GM18861 (cell line): ENCODE measurements around the gene DYNLRB2.

Experiments used
- ATAC-seq: cut with Tn5 transposase; IDR thresholded peaks from one replicate; pipeline ENCODE4 v1.9.1; 2021; ENCODE audit not compliant: unreplicated experiment

Gene DYNLRB2

GRCh38 chr16:80596507-80597207, 55.9 kb downstream of the DYNLRB2 start:
- ATAC-seq = no peak

GRCh38 chr16:80599466-80599865, 58.7 kb downstream of the DYNLRB2 start:
- ATAC-seq = no peak
